ENCODE results near the gene MEAK7. TPM values are rescaled to one million over a fixed set of nuclear protein-coding genes. Genes with fewer than 3 reads are reported as not detected.

MEAK7 gene
- total RNA-seq, 3 donors from 2014 or later = 2.2 to 2.7 (median 2.4) TPM

DNA sequence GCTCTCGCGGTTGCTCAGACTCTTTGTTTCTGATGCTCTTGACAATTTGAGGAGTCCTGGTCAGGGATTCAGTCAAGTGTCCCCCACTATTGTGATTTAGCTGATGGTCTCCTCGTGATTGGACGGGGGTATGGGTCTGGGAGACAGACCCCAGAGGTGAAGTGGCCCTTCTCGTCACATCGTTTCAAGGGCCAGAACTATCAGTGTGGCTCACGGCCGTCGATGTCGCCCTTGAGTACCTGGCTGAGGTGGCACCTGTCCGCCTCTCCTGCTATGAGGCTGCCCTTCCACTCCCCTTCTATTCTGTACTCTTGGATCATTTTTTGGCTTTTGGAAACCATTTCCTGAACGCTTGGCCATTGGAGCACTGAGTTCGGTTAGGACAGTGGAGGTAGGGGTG, 7.4 kb upstream of the MEAK7 start:
- Mint-ChIP-seq H3K9me3 (no peaks in the 10 kb centered on the region), H3K4me1 (ENCODE audit: low read depth) (peaks cover 65% of the 10 kb centered on the region), H3K36me3 (ENCODE audit: insufficient read depth) (no peaks in the 10 kb centered on the region), H3K4me3 (no peak overlapping the region), H3K27me3 (ENCODE audit: low read depth) (no peaks in the 10 kb centered on the region)
- DNase-seq = no peak
- no peak for ATAC-seq

DNA sequence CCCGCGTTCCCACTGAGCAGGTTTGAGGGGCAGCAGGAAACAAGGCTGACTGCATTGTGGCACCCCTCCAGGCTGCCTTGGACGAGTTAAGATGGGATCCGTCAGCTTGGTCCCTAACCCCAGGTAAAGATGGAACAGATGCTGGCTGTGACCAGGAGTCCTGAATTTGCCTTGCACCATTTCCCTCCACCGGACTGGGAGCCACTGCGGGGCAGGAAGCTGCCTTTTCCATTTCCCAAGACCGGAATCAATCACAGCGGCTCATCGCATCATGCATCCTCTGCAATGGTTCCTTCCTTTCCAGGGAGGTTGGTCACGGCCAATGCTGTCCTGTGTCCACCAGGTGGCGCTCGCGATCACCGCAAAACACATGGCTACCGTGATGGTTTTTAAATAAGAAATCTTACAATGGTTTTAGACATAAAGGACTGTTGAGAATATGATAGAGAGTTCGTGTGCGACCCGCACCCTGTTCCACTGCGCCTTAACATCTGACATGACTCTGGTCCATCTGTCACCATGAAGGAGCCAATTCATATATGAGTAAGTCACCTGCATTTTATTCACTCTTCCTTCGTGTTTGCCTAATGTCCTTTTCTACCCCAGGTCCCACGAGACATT, 6.8 kb upstream of the MEAK7 start:
- H3K4me3 Mint-ChIP-seq = no peak overlapping the region
- DNase-seq = peak; percentile 86
- peaks cover 63% of the 10 kb centered on the region for H3K4me1 Mint-ChIP-seq (ENCODE audit: low read depth)
- peak; percentile 32 to 33 for ATAC-seq
- H3K36me3 Mint-ChIP-seq (ENCODE audit: insufficient read depth) = no peaks in the 10 kb centered on the region
- H3K9me3 Mint-ChIP-seq = no peaks in the 10 kb centered on the region
- no peaks in the 10 kb centered on the region for H3K27me3 Mint-ChIP-seq (ENCODE audit: low read depth)

DNA sequence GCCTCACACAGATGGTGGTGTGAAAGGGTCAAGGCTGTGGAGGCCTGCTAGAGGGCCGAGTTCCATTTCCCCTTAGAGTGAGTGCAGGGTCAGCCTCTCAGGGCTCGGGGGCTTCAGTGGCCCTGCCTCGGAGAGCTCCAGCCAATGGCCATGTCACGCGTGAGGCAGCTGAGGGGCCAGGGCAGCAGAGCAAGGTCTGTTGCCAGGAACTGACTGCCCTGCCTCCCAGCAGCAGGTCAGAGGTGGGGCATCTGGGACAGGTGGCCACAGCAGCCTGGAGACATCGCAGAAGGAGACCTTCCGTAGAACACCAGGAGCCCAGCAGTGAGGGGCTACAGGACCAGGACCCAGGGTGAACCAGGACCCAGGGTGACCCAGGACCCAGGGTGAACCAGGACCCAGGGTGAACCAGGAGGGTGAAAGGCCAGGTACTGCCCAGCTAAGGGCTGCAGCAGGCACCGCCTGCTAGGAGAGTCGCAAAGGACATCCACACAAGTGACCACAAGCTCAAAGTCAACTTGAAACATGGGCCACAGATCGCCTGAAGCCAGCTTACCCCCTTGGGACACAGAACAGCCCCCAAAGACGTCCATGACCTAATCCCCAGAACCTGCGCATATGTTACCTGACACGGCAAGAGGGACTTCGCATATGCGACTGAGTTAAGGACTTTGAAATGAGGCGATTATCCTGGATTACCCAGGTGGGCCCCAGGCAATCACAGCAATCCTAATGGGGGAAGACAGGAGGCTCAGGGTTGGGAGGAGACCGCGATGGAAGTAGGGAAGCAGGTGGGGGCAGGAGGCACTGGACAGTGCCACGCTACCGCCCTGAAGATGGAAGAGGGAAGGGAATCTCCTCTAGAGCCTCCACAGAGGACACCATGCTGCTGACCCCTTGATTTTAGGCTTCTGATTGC, 4.8 kb upstream of the MEAK7 start:
- Mint-ChIP-seq H3K27me3 (ENCODE audit: low read depth) (no peaks in the 10 kb centered on the region), H3K36me3 (ENCODE audit: insufficient read depth) (no peaks in the 10 kb centered on the region), H3K9me3 (no peaks in the 10 kb centered on the region), H3K4me1 (ENCODE audit: low read depth) (peaks cover 66% of the 10 kb centered on the region), H3K4me3 (no peak overlapping the region)
- no peak for DNase-seq
- ATAC-seq = no peak

GRCh38 chr16:84508502-84508901, 4.0 kb upstream of the MEAK7 start:
- Mint-ChIP-seq H3K4me1 (ENCODE audit: low read depth) (peaks cover 65% of the 10 kb centered on the region), H3K36me3 (ENCODE audit: insufficient read depth) (no peaks in the 10 kb centered on the region), H3K4me3 (peak overlapping the region; percentile 37), H3K9me3 (no peaks in the 10 kb centered on the region), H3K27me3 (ENCODE audit: low read depth) (no peaks in the 10 kb centered on the region)
- DNase-seq = no peak
- no peak for ATAC-seq

DNA sequence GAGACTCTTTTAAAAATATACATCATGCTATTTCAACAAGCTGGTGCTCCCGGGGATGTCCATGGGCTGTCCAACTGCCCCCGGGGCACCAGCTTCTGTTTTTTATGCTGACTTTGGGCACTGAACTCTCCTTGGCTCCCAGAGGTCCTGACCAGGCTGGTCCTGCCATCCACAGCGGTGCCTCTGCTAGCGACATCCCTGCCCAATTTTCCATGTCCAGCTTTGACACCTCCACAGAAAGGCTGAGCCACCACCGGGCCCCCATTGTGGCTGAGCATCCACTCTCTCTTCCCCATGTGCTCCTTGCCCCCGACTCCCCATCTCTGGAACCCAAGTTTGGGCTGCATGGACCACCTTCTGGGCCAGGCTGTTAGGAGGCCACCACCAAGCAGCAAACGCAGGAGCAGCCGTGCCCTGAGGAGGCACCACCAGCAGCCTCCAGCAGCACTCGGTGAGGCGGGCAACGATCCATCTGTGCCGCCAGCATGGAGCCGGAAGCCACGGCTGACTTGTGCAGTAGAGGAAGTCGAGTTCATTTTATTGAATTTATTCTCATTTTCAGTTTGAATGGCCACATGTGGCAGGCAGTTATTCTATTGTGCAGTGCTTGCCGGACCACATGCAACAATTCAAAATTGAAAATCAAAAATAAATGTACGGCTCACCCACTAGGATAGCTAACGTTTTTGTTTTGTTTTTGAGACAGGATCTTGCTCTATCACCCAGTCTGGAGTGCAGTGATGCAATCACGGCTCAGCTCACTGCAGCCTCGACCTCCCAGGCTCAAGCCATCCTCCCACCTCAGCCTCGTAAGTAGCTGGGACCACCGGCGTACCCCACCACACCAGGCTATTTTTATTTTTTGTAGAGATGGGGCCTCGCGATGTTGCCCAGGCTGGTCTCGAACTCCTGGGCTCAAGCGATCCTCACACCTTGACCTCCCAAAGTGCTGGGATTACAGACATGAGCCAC, 2.8 kb upstream of the MEAK7 start:
- DNase-seq = no peak
- peaks cover 61% of the 10 kb centered on the region for H3K4me1 Mint-ChIP-seq (ENCODE audit: low read depth)
- H3K27me3 Mint-ChIP-seq (ENCODE audit: low read depth) = no peaks in the 10 kb centered on the region
- ATAC-seq = no peak
- H3K4me3 Mint-ChIP-seq = peak overlapping the region; percentile 70
- H3K9me3 Mint-ChIP-seq = no peaks in the 10 kb centered on the region
- H3K36me3 Mint-ChIP-seq (ENCODE audit: insufficient read depth) = no peaks in the 10 kb centered on the region

- Mint-ChIP-seq H3K36me3 (ENCODE audit: insufficient read depth) (no peaks in the 10 kb centered on the region), H3K27me3 (ENCODE audit: low read depth) (no peaks in the 10 kb centered on the region), H3K4me1 (ENCODE audit: low read depth) (peaks cover 53% of the 10 kb centered on the region), H3K9me3 (no peaks in the 10 kb centered on the region), H3K4me3 (peak overlapping the region; percentile 87)
- DNase-seq = no peak
- ATAC-seq = no peak
These were observed 1.1 kb upstream of the MEAK7 start for GRCh38 chr16:84505249-84506187.

- peak in 1 of 2 donors; percentile 0 for ATAC-seq
- no peaks in the 10 kb centered on the region for H3K36me3 Mint-ChIP-seq (ENCODE audit: insufficient read depth)
- H3K27me3 Mint-ChIP-seq (ENCODE audit: low read depth) = no peaks in the 10 kb centered on the region
- peak overlapping the region; percentile 87 for H3K4me3 Mint-ChIP-seq
- DNase-seq = no peak
- H3K4me1 Mint-ChIP-seq (ENCODE audit: low read depth) = peaks cover 51% of the 10 kb centered on the region
- H3K9me3 Mint-ChIP-seq = no peaks in the 10 kb centered on the region
These were observed 586 bp downstream of the MEAK7 start for GRCh38 chr16:84503751-84504395.

DNA sequence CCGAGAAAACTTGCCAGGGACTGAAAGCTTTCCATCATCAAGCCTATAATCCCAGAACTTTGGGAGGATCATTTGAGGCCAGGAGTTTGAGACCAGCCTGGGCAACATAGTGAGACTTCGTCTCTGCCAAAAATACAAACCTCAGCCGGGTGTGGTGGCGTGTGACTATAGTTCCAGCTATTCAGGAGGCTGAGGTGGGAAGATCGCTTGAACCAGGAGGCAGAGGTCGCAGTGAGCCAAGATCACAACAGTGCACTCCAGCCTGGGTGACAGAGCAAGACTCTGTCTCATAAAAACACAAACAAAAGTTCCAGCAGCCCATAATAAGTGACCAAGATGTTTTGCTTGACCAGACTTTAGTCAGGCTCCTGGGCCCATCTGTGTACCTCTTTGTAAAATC, 1.9 kb downstream of the MEAK7 start:
- DNase-seq (no peak), ATAC-seq (no peak)
- Mint-ChIP-seq H3K4me1 (ENCODE audit: low read depth) (peaks cover 39% of the 10 kb centered on the region), H3K9me3 (no peaks in the 10 kb centered on the region), H3K4me3 (no peak overlapping the region), H3K36me3 (ENCODE audit: insufficient read depth) (no peaks in the 10 kb centered on the region), H3K27me3 (ENCODE audit: low read depth) (no peaks in the 10 kb centered on the region)

GRCh38 chr16:84502075-84502474, 2.4 kb downstream of the MEAK7 start:
- no peak for DNase-seq
- H3K4me1 Mint-ChIP-seq (ENCODE audit: low read depth) = peaks cover 34% of the 10 kb centered on the region

GRCh38 chr16:84501077-84501735, 3.3 kb downstream of the MEAK7 start:
- no peak for ATAC-seq
- H3K4me1 Mint-ChIP-seq (ENCODE audit: low read depth) = peaks cover 29% of the 10 kb centered on the region
- no peak for DNase-seq
- H3K9me3 Mint-ChIP-seq = no peaks in the 10 kb centered on the region
- no peak overlapping the region for H3K4me3 Mint-ChIP-seq
- H3K36me3 Mint-ChIP-seq (ENCODE audit: insufficient read depth) = peaks cover 5% of the 10 kb centered on the region
- no peaks in the 10 kb centered on the region for H3K27me3 Mint-ChIP-seq (ENCODE audit: low read depth)

More at GRCh38 chr16:84502075-84502474, 2.4 kb downstream of the MEAK7 start:
- H3K36me3 Mint-ChIP-seq (ENCODE audit: insufficient read depth) = no peaks in the 10 kb centered on the region
- H3K27me3 Mint-ChIP-seq (ENCODE audit: low read depth) = no peaks in the 10 kb centered on the region
- H3K9me3 Mint-ChIP-seq = no peaks in the 10 kb centered on the region
- no peak overlapping the region for H3K4me3 Mint-ChIP-seq
- ATAC-seq = no peak

- H3K27me3 Mint-ChIP-seq (ENCODE audit: low read depth) = no peaks in the 10 kb centered on the region
- ATAC-seq (no peak), DNase-seq (no peak)
- no peak overlapping the region for H3K4me3 Mint-ChIP-seq
- H3K36me3 Mint-ChIP-seq (ENCODE audit: insufficient read depth) = peaks cover 11% of the 10 kb centered on the region
- peaks cover 23% of the 10 kb centered on the region for H3K4me1 Mint-ChIP-seq (ENCODE audit: low read depth)
- no peaks in the 10 kb centered on the region for H3K9me3 Mint-ChIP-seq
These were observed 3.9 kb downstream of the MEAK7 start for GRCh38 chr16:84500531-84500930.

- no peaks in the 10 kb centered on the region for H3K27me3 Mint-ChIP-seq (ENCODE audit: low read depth)
- ATAC-seq = no peak
- no peak for DNase-seq
- H3K4me1 Mint-ChIP-seq (ENCODE audit: low read depth) = peaks cover 14% of the 10 kb centered on the region
- no peaks in the 10 kb centered on the region for H3K9me3 Mint-ChIP-seq
- peaks cover 16% of the 10 kb centered on the region for H3K36me3 Mint-ChIP-seq (ENCODE audit: insufficient read depth)
- no peak overlapping the region for H3K4me3 Mint-ChIP-seq
These were observed 4.8 kb downstream of the MEAK7 start for GRCh38 chr16:84499638-84500037.

All from activated T-cell treated with anti-CD3 and anti-CD28 coated beads, Interleukin-2, amount 50 U/mL, for 4 hours (primary cell).